GM18508 (cell line): Measurements from ENCODE around the gene PAWR.
"Not testable (repeated sequence)": the region's sequence is repeated elsewhere in the genome, so short reads cannot be mapped to it uniquely, and the experiment has no call there.

Source experiments
- ATAC-seq: cut with Tn5 transposase; IDR thresholded peaks from one replicate; pipeline ENCODE4 v1.9.1; 2021; ENCODE audit warnings: moderate number of reproducible peaks; ENCODE audit not compliant: insufficient read depth, unreplicated experiment

The PAWR gene

GRCh38 chr12:79555028-79555925, 135.5 kb downstream of the PAWR start:
- no peak for ATAC-seq

DNA sequence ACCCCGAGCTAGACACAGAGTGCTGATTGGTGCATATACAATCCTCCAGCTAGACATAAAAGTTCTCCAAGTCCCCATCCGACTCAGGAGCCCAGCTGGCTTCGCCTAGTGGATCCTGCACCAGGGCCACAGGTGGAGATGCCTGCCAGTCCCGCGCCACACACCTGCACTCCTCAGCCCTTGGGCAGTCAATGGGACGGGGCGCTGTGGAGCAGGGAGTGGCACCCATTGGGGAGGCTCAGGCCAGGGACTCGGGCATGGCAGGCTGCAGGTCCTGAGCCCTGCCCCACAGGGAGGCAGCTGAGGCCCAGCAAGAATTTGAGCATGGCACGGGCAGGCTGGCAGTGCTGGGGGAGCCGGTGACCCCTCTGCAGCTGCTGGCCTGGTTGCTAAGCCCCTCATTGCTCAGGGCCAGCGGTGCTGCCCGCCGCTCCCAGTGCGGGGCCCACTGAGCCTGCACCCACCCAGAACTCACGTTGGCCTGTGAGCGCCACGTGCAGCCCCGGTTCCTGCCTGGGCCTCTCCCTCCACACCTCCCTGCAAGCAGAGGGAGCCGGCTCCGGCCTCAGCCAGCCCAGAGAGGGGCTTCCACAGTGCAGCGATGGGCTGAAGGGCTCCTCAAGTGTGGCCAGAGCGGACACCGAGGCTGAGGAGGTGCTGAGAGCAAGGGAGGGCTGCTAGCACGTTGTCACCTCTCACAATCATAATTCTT, 136.7 kb downstream of the PAWR start:
- ATAC-seq, result no peak

- no peak for ATAC-seq
Observed at GRCh38 chr12:79552192-79552591, 138.6 kb downstream of the PAWR start.

GRCh38 chr12:79549531-79550271, 141.1 kb downstream of the PAWR start:
- ATAC-seq, result no peak

DNA sequence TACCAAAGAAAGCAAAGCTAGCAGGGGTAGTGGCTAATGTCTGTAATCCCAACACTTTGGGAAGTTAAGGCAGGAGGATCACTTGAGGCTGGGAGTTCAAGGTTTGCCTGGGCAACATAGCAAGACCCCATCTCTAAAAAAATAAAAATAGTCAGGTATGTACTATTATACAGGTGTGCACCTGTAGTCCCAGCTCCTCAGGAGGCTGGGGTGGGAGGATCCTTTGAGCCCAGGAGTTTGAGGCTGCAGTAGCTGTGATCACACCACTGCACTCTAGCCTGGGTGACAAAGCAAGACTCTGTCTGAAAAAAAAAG, 142.2 kb downstream of the PAWR start:
- no peak for ATAC-seq

DNA sequence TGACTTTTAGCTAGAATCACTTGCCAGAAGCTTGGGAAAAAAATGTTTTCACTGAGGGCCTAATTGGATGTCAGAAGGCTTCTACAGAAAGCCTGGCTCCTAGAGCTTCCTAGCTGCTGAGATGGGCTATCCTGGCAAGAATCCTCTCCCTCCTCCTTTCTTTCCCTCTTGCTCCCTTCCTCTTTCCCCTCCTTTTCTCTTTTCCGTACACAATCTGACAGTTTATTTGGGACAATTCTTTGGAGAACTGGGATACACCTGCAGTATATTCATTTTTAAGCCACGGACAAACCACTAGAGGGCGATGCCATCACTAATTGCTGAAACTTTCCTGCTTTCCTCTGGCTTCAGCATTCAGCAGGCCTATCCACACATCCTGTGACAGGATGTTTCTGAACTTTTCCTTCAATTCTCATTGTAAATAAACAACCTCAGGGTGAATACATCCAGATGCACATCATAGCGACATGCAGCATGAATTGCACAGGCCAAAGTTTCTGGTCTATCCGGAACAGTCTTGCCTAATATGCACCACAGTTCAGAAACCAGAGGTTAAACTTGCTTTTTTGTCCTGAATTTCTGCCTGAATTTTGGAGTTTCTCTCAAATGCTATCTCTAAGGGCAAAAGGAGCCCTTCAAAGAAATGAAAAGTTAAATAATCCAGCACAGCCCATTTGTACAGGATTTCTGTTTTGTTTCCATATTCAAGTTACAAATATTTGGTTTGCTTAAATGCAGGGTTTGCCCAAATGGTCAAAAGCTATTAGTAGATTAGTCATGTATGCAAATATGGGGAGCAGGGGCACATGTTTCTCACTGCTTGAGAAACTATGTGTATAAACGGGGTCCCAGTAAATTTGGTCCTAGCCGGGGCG, 142.8 kb downstream of the PAWR start:
- ATAC-seq, result peak; percentile 70

DNA sequence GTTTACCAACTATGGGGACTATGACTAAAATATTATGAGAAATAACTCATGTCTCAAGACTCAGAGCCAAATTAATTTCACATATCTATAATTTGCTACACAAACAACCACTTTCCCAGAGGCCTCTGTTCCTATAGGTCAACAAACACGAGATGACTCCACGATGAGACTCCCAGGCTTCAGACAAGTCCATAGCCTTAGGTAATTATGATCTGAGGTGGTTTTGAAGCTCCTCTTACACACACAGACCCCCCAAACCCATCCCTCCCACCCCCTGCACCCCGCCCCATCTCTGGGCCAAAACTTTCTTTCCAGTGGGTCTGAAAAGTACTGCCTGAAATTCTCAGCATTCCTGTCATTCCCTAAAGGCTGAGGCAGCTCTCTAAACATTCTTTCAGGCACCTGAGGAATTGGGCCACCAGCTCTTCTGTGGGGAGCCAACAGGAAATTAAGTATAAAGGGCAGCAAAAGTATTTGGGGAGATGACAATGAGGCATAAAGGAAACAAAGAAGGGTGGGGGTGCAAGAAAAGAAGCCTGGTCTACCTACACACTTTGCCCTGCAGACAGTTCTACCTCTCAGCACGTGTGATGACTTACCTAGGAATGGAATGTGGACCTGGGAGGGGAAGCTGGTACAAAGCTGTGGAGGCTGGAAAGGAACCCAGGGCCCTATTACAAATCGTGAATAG, 143.6 kb downstream of the PAWR start:
- no peak for ATAC-seq

DNA sequence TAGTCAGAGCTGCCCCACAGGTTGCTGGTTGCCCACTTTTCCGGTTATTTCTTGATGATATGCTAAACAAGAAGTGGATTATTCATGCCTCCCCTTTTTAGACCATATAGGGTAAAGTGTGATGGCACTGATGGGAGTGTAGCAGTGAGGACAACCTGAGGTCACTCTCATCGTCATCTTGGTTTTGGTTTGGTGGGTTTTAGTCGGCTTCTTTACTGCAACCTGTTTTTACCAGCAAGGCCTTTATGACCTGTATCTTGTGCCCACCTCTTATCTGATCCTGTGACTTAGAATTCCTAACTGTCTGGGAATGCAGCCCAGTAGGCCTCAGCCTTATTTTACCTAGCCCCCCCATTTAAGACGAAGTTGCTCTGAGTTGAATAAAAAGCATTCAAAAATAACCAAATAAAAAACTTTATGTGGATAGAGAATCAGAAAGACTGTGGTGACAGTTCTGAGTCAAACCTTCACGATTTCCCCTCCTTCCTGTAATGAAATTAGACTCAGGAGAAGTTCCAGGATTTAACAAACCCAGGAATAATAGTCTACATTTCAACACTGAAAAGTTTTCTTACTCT, 144.2 kb downstream of the PAWR start:
- no peak for ATAC-seq

DNA sequence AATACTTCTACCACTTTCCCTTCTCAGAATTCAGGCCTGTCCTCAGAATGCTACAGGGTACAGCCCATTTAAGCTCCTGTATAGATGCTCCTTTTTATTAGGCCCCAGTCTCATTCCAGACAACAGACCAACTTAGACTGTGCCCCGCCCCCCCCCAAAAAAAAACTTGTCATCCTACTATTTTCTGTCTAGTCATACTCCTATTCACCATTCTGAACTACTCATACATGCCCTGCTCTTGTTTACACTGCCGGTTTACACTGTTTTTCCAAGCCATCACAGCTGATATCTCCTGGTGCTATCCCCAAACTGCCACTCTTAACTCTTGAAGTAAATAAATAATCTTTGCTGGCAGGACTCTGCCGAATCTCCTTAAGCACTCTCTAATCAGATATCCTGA, 146.3 kb downstream of the PAWR start:
- ATAC-seq, result not testable (repeated sequence)

GRCh38 chr12:79537675-79538074, 153.1 kb downstream of the PAWR start:
- no peak for ATAC-seq

DNA sequence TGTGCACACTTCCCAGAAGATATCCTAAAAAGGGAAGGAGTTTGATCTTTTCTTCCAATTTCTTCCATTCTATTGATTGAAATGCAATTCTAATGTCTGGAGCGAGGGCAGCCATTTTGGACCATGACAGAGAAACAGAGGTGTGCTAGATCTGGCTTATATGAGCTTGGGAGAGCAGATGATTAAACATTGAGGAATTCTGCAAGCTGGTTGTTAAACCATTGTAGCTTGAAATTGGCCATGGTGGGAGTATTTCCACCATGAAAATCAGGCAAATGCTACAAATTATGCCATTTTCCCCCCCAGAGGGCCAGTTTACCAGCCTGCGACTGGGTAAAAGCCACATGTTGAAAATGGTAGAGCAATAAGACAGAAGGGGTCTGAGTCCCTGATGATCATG, 155.0 kb downstream of the PAWR start:
- ATAC-seq, result no peak
